Hematopoietic multipotent progenitor cell (in vitro differentiated cells): ENCODE results near the gene RASD2. TPM values are rescaled to one million over a fixed set of nuclear protein-coding genes. Genes with fewer than 3 reads are reported as not detected.
A peak's percentile ranks its signal among the peaks of the same experiment; 100 is the strongest.

Source experiments
- DNase-seq, 3 donors: peaks; one replicate each; pipeline ENCODE4 v3.0.0-alpha.2; 2011 to 2015; ENCODE audit warnings: low read depth in 2 of 3, low spot score in 2 of 3
- total RNA-seq: library from RNA; depleted of rRNA; stranded (reverse); fragments of >200 nt; gene quantifications from one replicate; pipeline ENCODE4 v1.2.3, GENCODE V29; 2012

Gene RASD2
- total RNA-seq, 1 donor = under 0.01 TPM

GRCh38 chr22:35597692-35598395 lies 57.2 kb downstream of the RASD2 start:
- no peak for DNase-seq

- DNase-seq = no peak
Observed at GRCh38 chr22:35598396-35598710, 57.7 kb downstream of the RASD2 start.

GRCh38 chr22:35599364-35599763 lies 58.7 kb downstream of the RASD2 start:
- DNase-seq = no peak

GRCh38 chr22:35600476-35600875 lies 59.8 kb downstream of the RASD2 start:
- DNase-seq = peak in 1 of 3 donors; percentile 55

GRCh38 chr22:35601013-35601580 lies 60.5 kb downstream of the RASD2 start:
- DNase-seq = no peak

- peak in 2 of 3 donors; percentile 60 to 64 for DNase-seq
Observed at GRCh38 chr22:35601743-35602615, 61.3 kb downstream of the RASD2 start.

Other genes starting within 250 kb of the RASD2 start
- 53.3 TPM for gene TOM1, start 240.9 kb upstream of the RASD2 start, total RNA-seq
- 0.81 TPM for gene HMOX1, start 159.7 kb upstream of the RASD2 start, total RNA-seq
- 192 TPM for gene MCM5, start 140.7 kb upstream of the RASD2 start, total RNA-seq
- gene MB, start 76.5 kb downstream of the RASD2 start, total RNA-seq = not detected
- 12.9 TPM for gene APOL6, start 107.6 kb downstream of the RASD2 start, total RNA-seq
- gene APOL5, start 177.0 kb downstream of the RASD2 start, total RNA-seq = not detected